Measurements from ENCODE around the gene HIPK1.
"Not testable (repeated sequence)": the region's sequence is repeated elsewhere in the genome, so short reads cannot be mapped to it uniquely, and the experiment has no call there.

The HIPK1 gene

GRCh38 chr1:113945329-113945728 is 16.2 kb downstream of the HIPK1 start:
- no peak for DNase-seq (ENCODE audit: low read depth)

- DNase-seq (ENCODE audit: low read depth) = no peak
Observed at GRCh38 chr1:113946112-113946511, 17.0 kb downstream of the HIPK1 start.

GRCh38 chr1:113946678-113947387 is 17.7 kb downstream of the HIPK1 start:
- DNase-seq (ENCODE audit: low read depth) = peak; percentile 64

- DNase-seq (ENCODE audit: low read depth) = peak; percentile 5
Observed at GRCh38 chr1:113947388-113948107, 18.4 kb downstream of the HIPK1 start.

GRCh38 chr1:113948151-113948550 is 19.0 kb downstream of the HIPK1 start:
- not testable (repeated sequence) for DNase-seq (ENCODE audit: low read depth)

GRCh38 chr1:113949007-113949406 is 19.9 kb downstream of the HIPK1 start:
- no peak for DNase-seq (ENCODE audit: low read depth)

- no peak for DNase-seq (ENCODE audit: low read depth)
Observed at GRCh38 chr1:113950908-113951307, 21.8 kb downstream of the HIPK1 start.

GRCh38 chr1:113951719-113952118 is 22.6 kb downstream of the HIPK1 start:
- DNase-seq (ENCODE audit: low read depth) = no peak

- DNase-seq (ENCODE audit: low read depth) = no peak
Observed at GRCh38 chr1:113957984-113958383, 28.9 kb downstream of the HIPK1 start.

GRCh38 chr1:113958691-113959090 is 29.6 kb downstream of the HIPK1 start:
- peak; percentile 63 for DNase-seq (ENCODE audit: low read depth)

- no peak for DNase-seq (ENCODE audit: low read depth)
Observed at GRCh38 chr1:113963281-113963906, 34.3 kb downstream of the HIPK1 start.

- no peak for DNase-seq (ENCODE audit: low read depth)
Observed at GRCh38 chr1:113965703-113966412, 36.7 kb downstream of the HIPK1 start.

GRCh38 chr1:113972954-113973353 is 43.8 kb downstream of the HIPK1 start:
- no peak for DNase-seq (ENCODE audit: low read depth)

- peak; percentile 37 for DNase-seq (ENCODE audit: low read depth)
Observed at GRCh38 chr1:113975211-113975895, 46.2 kb downstream of the HIPK1 start.

- DNase-seq (ENCODE audit: low read depth) = peak; percentile 50
Observed at GRCh38 chr1:113976609-113977278, 47.6 kb downstream of the HIPK1 start.

GRCh38 chr1:113977906-113978305 is 48.8 kb downstream of the HIPK1 start:
- DNase-seq (ENCODE audit: low read depth) = peak; percentile 21

- peak; percentile 98 for DNase-seq (ENCODE audit: low read depth)
Observed at GRCh38 chr1:113978863-113979702, 50.0 kb downstream of the HIPK1 start, which contains the start of gene OLFML3. Gene OLFML3, plus strand, starts transcription at chr1:113979474. Its CDS starts 43 bp downstream, at chr1:113979517.

- DNase-seq (ENCODE audit: low read depth) = peak; percentile 53
Observed at GRCh38 chr1:113980110-113980509, 51.0 kb downstream of the HIPK1 start.

GRCh38 chr1:113981962-113982931 is 53.1 kb downstream of the HIPK1 start:
- peak; percentile 93 for DNase-seq (ENCODE audit: low read depth)

Data from amniotic epithelial cell (primary cell).